OCI-LY3 (cell line): ENCODE measurements around the gene ATPAF2.

Source experiments
- CTCF ChIP-seq: fragments of 200-600, 300-600 bp; sonication (generic); IDR thresholded peaks from 2 replicates; pipeline ENCODE4 v1.5.1; 2014; ENCODE audit warnings: antibody characterized with exemption, low read length, low read depth
- EZH2phosphoT487 ChIP-seq: fragments of 200-600 bp; shearing (Covaris generic); IDR thresholded peaks from 2 replicates; pipeline ENCODE4 v1.6.1; 2018; ENCODE audit warnings: antibody characterized with exemption, mixed run types, low read depth

- TF ChIP-seq CTCF (no peak), EZH2phosphoT487 (no peak)
Measured at GRCh38 chr17:18004345-18004744, 34.6 kb downstream of the ATPAF2 start.
